Activated T-cell treated with anti-CD3 and anti-CD28 coated beads, Interleukin-2, amount 50 U/mL, for 24 hours (primary cell): ENCODE results near the gene EME2.

Source experiments
- DNase-seq: peaks from one replicate; pipeline ENCODE4 v3.0.0-alpha.2; 2020
- H3K27ac Mint-ChIP-seq: 2 replicates; pipeline ENCODE4 v1.8.0; 2020; ENCODE audit warnings: mild to moderate bottlenecking, mixed read lengths
- H3K27me3 Mint-ChIP-seq: 2 replicates; pipeline ENCODE4 v1.8.0; 2020; ENCODE audit warnings: mixed read lengths
- H3K36me3 Mint-ChIP-seq: 2 replicates; pipeline ENCODE4 v1.8.0; 2020; ENCODE audit warnings: low read depth, mixed read lengths
- H3K4me1 Mint-ChIP-seq: 2 replicates; pipeline ENCODE4 v1.8.0; 2020; ENCODE audit warnings: low read depth, mixed read lengths
- H3K4me3 Mint-ChIP-seq: 2 replicates; pipeline ENCODE4 v1.8.0; 2020; ENCODE audit warnings: mild to moderate bottlenecking, moderate library complexity, mixed read lengths
- H3K9me3 Mint-ChIP-seq: 2 replicates; pipeline ENCODE4 v1.8.0; 2020; ENCODE audit warnings: mixed read lengths

EME2 gene

DNA sequence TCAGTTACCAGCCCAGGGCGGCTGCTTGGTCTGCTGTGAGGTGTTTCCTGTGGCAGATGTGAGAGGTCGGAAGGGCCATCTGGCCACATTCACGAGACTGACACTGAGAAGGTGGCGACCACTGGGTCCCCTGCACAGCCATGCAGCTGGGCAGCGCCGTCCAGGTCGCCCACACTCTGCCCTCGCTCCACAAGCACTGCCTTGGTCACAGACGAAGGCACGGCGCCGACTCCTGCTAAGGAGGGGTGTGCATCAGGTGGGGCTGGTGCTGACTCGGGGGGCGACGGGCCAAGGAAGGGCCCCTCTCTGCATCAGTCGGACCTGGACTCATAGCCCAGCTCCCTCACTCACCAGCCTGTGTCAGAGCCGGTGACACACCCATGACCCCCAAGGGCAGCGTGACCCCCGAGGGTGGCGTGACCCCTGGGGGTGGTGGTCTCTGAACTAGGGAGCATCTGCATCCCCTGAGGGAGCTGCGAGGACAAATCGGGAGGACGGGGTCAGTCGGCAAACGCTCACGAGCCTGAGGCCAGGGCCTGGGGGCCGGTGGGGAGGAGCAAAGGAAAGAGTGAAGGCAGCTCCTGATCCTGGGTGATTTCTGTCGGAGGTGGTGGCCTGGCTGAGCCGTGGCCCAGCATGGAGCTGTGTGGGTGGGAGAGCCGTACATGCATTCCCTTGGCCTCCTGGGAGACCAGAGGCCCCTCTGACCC is 31.7 kb upstream of the EME2 start:
- Mint-ChIP-seq H3K27me3 (no peaks in the 10 kb centered on the region), H3K4me3 (no peak overlapping the region), H3K4me1 (no peaks in the 10 kb centered on the region), H3K36me3 (peaks cover 28% of the 10 kb centered on the region), H3K9me3 (no peaks in the 10 kb centered on the region), H3K27ac (no peak overlapping the region)
- no peak for DNase-seq

DNA sequence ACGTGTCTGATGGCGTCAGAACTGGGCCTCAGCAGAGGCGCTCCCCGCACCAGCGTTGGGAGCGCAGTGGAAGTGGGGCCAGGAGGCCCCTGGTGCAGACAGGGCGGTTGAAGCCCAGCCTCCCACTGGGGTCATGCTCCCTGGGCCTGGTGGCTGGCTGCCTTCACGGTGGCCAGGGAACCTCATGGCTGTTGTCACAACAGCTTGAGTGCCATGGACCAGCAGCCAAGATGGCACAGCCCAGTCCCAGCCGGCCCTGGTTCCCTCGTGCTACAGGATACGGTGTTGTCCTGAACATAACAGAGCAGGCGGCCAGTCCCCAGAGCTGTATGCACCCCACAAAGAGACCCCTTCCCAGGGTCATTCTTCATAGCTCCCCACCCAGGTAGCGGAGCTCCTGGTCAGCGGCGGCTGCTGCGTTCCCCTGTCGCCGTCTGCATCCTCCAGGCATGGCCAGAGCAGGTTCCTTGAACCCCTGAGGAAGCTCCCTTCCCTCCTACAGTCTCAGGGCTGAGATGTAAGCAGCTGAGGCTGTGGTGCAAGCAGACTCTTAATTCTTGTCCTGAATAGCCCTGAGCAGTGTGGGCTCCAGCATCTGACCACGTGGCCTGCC is 31.0 kb upstream of the EME2 start:
- Mint-ChIP-seq H3K4me1 (no peaks in the 10 kb centered on the region), H3K27me3 (no peaks in the 10 kb centered on the region), H3K36me3 (peaks cover 33% of the 10 kb centered on the region), H3K9me3 (no peaks in the 10 kb centered on the region), H3K27ac (no peak overlapping the region), H3K4me3 (no peak overlapping the region)
- no peak for DNase-seq

DNA sequence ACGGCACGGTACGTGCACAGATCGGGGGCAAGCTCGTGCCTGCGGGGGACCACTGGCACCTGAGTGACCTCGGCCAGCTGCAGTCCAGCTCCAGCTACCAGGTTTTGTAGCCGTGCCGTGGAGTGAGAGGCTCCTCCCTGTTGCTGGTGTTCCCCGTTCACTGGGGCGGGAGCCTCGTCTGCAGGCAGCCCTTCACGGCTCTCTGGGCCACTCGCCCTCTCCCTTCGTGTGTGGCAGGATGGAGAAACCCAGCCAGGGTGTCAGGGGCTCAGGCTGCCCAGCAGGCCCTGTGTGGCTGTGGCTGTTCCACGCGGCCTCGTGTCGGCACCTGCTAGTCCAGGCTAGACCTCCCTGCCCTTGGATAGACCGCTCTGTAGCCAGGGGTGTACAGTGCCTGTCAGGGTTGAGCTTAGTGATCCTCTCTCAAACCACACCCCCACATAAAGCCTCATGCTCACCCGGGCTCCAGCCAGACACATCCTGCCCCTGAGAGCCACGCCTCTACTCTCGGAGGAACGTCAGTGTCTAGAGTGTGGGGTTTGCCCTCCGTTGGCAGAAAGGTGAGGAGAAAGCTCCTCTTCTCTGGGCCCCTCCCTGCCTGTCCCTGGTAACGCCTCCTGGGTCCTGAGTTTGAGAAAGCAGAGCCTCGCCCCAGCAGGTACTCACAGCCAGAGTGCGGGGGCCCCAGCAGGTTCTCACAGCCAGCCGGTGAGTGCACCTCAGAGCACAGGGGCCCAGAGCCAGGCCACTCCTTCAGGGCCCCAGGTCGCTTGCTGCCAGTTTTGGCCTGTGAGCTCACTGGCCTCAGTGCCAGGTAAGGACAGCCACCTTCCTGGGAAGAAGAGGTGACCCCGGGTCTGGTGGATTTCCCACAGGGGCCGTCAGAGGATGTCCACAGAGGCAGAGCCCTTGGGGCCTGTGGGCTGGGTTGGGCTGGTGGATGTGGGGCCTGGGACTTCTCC is 29.0 kb upstream of the EME2 start:
- H3K9me3 Mint-ChIP-seq, result no peaks in the 10 kb centered on the region
- no peaks in the 10 kb centered on the region for H3K27me3 Mint-ChIP-seq

DNA sequence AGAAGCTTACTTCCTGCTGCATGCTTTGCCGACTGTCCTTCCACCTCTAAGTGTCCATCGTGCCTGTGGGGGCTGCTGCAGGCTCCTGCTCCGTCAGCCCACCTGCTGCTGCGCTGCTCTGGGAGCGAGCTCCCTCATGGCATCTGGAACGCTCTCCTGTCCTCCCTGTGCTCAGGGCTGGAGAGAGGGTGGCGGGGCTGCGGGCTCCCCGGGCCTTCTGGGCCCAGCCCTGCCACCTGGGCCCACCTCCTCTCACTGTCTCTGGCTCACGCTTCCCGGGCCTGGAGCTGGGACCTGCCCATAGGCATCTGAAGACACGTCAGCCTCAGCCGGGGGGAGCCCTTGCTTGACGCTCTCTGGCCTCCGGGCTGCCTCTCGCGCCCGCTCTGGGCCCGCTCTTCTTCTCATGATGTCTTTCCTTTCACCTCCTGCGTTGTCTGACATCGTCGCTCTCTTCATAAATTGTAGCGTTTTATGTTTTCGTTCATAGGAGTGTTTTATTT is 28.2 kb upstream of the EME2 start:
- H3K27me3 Mint-ChIP-seq, result no peaks in the 10 kb centered on the region
- H3K36me3 Mint-ChIP-seq, result peaks cover 57% of the 10 kb centered on the region
- no peak for DNase-seq
- H3K9me3 Mint-ChIP-seq, result no peaks in the 10 kb centered on the region
- no peaks in the 10 kb centered on the region for H3K4me1 Mint-ChIP-seq
- no peak overlapping the region for H3K4me3 Mint-ChIP-seq
- no peak overlapping the region for H3K27ac Mint-ChIP-seq

More for the DNA sequence above, 29.0 kb upstream of the EME2 start:
- H3K36me3 Mint-ChIP-seq, result peaks cover 50% of the 10 kb centered on the region
- no peak for DNase-seq
- H3K4me3 Mint-ChIP-seq, result no peak overlapping the region
- H3K4me1 Mint-ChIP-seq, result no peaks in the 10 kb centered on the region
- H3K27ac Mint-ChIP-seq, result no peak overlapping the region

DNA sequence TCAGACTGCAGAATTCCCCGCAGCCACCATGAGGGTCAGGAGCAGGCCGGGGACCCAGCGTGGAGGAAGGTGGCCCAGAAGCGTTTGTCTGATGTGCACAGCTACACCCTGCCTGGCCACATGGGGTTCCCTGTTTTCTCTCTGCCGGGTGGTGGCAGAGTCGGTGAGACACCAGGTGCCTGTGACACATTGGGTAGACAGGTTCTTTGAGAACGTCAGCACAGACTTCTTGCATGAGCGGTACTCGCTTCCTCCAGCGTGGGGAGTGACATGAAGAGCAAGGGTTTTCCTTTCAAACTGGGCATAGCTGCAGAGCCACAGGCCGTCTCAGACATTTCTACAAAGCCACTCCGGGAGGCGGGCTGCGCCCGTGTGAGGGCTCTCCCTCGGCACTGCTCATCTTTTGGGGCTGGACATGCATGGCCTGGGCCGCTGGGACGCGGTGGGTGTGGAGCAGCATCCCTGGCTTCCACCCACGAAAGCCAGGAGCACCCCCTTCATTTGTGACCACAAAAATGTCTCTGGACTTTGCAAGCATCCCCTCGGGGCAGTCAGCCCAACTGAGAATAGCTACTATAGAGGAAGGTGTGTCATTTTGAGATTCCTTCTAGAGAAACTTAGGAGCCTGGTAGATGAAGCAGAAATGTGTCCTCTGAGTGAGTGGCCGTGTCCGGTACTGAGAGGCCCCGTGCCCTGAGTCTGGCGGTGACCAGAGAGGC is 27.3 kb upstream of the EME2 start:
- Mint-ChIP-seq H3K27me3 (no peaks in the 10 kb centered on the region), H3K4me1 (no peaks in the 10 kb centered on the region), H3K9me3 (no peaks in the 10 kb centered on the region), H3K36me3 (peaks cover 64% of the 10 kb centered on the region), H3K4me3 (no peak overlapping the region), H3K27ac (no peak overlapping the region)
- no peak for DNase-seq

DNA sequence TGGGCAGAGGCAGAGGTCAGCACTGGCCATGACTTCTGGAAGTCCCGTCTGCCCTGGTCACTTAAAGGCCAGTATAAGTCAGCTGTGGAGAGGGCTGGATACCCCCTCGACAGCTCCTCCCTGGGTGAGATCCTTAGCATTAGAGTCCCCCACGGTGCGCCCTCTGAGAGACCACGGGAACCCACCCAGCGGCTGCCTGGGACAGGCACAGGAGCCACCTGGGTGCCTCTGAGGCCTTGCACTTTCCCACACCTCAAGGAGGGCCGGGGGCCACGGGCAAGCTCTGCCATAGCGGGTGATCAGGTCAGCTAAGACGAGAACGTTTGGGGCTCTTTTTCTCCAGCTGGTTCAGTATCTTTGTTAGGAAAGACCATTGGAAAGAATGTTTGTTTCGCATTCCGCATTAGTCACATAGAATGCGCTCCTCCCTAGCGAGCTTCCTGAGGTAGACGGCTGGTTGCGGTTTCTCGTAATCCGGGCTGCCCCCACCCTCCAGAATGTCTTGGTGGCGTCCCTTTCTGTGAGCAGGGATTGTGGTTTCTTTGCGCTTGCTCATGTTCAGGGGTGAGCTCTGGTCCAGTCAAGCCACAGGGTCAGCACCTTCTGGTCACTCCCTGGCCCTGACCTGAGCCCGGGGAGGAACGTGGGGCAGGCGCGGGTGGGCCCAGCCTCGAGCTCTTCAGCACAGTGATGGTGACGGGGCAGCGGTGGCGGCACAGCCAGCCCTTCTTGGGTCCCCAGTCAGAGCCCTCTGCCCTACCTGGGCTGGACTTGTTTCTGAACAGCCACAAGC is 26.5 kb upstream of the EME2 start:
- Mint-ChIP-seq H3K27me3 (no peaks in the 10 kb centered on the region), H3K9me3 (no peaks in the 10 kb centered on the region), H3K4me1 (no peaks in the 10 kb centered on the region), H3K36me3 (peaks cover 71% of the 10 kb centered on the region), H3K27ac (no peak overlapping the region), H3K4me3 (no peak overlapping the region)
- no peak for DNase-seq

DNA sequence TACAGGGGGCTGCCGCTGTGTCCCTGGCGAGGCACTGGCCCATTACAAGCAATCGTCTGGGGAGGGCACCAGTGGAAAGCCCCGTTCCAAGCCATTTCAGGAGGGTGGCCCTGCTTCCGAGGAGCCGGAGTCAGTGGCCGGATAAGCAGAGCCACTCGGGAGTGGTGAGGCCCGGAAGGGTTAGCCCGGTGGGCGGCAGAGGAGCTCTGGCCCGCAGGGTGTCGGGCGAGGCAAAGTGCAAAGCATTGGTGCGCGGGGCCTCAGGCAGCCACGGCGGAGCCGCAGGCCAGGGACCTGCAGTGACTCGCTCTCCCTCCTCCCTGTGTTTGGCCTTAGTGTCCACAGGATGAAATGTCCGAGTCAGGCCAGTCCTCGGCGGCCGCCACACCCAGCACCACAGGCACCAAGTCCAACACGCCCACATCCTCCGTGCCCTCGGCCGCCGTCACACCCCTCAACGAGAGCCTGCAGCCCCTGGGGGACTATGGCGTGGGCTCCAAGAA is 25.9 kb upstream of the EME2 start:
- Mint-ChIP-seq H3K4me3 (no peak overlapping the region), H3K27me3 (no peaks in the 10 kb centered on the region), H3K9me3 (no peaks in the 10 kb centered on the region), H3K27ac (no peak overlapping the region), H3K36me3 (peaks cover 76% of the 10 kb centered on the region), H3K4me1 (no peaks in the 10 kb centered on the region)
- DNase-seq, result no peak

DNA sequence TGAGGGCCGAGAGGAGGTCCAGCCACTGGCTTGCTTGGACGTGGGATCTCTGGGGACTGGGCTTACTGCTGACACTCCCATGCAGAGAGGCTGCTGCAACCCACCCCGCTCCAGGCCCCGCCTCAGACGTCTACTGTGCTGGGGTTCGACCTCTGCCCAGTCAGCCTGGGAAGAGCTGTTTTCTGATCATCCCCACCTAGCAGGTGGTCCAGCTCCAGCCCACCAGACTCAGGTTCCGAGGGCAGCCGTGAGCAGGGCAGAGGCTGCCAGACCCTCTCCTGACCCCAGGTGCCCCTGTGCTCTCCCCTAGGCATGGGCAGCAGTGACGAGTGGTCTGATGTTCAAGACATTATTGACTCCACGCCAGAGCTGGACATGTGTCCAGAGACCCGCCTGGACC is 24.7 kb upstream of the EME2 start:
- peaks cover 86% of the 10 kb centered on the region for H3K36me3 Mint-ChIP-seq
- no peaks in the 10 kb centered on the region for H3K9me3 Mint-ChIP-seq
- no peaks in the 10 kb centered on the region for H3K27me3 Mint-ChIP-seq
- DNase-seq, result no peak
- no peak overlapping the region for H3K4me3 Mint-ChIP-seq
- H3K4me1 Mint-ChIP-seq, result no peaks in the 10 kb centered on the region
- no peak overlapping the region for H3K27ac Mint-ChIP-seq

DNA sequence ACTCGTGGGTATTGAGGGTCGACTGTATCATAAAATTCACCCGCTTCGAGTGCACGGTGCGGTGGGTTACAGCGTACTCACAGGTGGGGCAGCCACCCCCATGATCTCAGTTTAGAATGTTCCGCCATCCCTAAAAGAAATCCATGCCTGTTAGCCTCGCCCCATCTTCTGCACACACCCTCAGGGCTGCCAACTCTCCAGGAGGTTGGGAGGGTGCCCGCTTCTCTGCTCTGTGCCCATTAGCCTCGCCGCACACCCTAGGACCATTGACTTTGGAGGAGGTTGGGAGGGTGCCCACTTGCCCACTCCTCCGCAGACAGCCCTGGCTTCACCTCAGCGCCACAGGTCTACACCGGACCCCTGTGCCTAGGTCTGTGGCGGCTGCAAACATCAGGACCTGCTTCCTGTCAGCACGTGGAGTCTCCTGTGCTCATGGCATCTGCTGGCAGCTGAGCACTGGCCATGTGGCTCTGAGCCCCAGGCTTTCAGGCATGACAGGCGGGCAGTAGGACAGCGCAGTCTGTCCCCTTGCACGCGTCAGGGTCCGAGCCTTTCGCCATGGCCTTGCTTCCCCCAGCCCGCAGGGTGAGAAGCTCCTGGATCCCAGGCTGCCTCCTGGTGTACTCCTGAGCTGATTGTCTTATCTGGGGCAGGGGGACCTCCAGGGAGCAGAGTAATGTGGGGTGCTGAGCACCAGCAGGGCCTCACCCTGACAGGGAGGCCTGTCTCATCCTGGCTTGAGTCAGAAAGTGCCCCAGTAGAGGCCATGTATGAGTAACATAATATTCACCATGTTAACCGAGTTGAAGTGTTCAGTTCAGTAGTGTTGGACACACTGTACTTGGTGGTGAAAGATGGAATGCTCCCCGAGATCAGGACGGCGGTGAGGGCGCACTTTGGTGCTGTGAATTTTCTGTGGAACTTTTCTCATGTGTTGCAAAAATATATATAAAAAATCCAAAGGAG is 23.2 kb upstream of the EME2 start:
- H3K9me3 Mint-ChIP-seq, result no peaks in the 10 kb centered on the region
- H3K36me3 Mint-ChIP-seq, result peaks cover 84% of the 10 kb centered on the region

DNA sequence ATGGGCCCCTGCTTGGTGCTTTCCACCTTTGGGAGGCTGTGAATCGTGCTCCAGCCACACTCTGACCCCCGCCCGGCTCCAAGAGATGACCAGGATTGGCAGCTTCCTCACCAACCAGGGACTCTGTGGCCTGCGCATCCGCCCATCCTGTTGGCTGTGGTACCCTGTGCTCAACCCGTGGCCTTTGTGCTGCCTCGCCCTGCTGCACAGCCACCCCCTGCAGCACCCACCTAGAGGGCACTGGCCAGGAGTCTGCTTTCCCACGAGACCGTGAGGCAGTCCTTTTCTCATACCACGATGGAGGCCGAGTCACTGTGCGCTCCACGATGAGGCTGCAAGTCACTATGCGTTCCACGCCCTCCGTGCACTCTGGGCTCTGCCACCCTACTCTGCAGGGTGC is 20.7 kb upstream of the EME2 start:
- Mint-ChIP-seq H3K4me3 (no peak overlapping the region), H3K36me3 (peaks cover 82% of the 10 kb centered on the region)
- DNase-seq, result no peak

More for the DNA sequence above, 23.2 kb upstream of the EME2 start:
- Mint-ChIP-seq H3K27ac (no peak overlapping the region), H3K27me3 (no peaks in the 10 kb centered on the region), H3K4me3 (no peak overlapping the region), H3K4me1 (no peaks in the 10 kb centered on the region)
- no peak for DNase-seq

DNA sequence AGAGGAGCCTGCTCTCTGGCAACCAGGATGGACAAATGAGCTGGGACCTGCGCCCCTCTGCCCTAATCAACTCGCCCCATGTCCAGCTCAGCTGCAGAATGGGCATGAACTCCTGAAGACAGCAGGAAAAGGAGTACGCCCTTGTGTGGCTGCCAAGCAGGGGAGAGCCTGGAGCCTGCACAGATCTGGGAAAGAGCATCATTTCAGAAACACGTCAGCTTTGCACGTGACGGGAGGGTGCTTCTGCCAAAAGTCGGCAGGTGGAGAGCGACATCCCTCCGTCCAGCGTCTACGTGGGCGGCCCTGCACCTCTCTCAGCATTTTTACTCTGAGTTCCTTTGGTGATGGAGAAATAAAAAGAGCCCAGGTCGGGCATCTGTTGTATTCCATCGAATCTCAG is 19.8 kb upstream of the EME2 start:
- DNase-seq, result no peak
- Mint-ChIP-seq H3K36me3 (peaks cover 74% of the 10 kb centered on the region), H3K27ac (no peak overlapping the region), H3K27me3 (no peaks in the 10 kb centered on the region), H3K4me3 (no peak overlapping the region), H3K9me3 (no peaks in the 10 kb centered on the region), H3K4me1 (peaks cover 14% of the 10 kb centered on the region)

More for the DNA sequence above, 20.7 kb upstream of the EME2 start:
- Mint-ChIP-seq H3K4me1 (peaks cover 6% of the 10 kb centered on the region), H3K27ac (no peak overlapping the region), H3K27me3 (no peaks in the 10 kb centered on the region), H3K9me3 (no peaks in the 10 kb centered on the region)

DNA sequence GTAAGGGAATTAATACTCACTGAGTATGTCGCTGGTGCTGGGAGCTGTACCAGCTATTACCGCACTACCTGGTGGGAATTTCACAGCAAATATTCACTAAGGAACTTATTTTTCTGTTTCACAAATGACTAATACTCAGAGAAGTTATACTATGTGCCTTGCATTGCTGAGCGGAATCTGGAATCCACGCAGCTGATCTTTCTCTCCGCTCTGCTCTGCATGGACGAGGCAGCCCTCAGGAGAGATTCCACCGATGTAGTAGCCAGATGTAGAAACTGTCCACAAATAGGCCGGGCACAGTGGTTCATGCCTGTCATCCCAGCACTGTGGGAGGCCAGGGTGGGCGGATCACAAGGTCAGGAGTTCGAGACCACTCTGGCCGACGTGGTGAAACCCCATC is 18.4 kb upstream of the EME2 start:
- no peak for DNase-seq
- no peak overlapping the region for H3K4me3 Mint-ChIP-seq
- H3K27ac Mint-ChIP-seq, result no peak overlapping the region
- no peaks in the 10 kb centered on the region for H3K27me3 Mint-ChIP-seq
- peaks cover 70% of the 10 kb centered on the region for H3K36me3 Mint-ChIP-seq
- no peaks in the 10 kb centered on the region for H3K9me3 Mint-ChIP-seq
- H3K4me1 Mint-ChIP-seq, result peaks cover 14% of the 10 kb centered on the region
